HPDE6-E6E7 (cell line): Measurements from ENCODE around the gene ENPP3.

Experiments
- DNase-seq: peaks from one replicate; pipeline ENCODE4 v3.0.0; 2011; ENCODE audit warnings: missing footprints; ENCODE audit errors: extremely low spot score

ENPP3 gene

GRCh38 chr6:131636880-131637792, at the start of gene ENPP3:
Gene ENPP3 (plus strand): TSS chr6:131637302. CDS start chr6:131637385, 83 bp downstream.
- DNase-seq: no peak

- no peak for DNase-seq
Observed at GRCh38 chr6:131587909-131588308, 49.2 kb upstream of the ENPP3 start.

- DNase-seq: no peak
Observed at GRCh38 chr6:131588643-131589042, 48.5 kb upstream of the ENPP3 start.

GRCh38 chr6:131592935-131593334, 44.2 kb upstream of the ENPP3 start:
- no peak for DNase-seq

GRCh38 chr6:131594074-131594473, 43.0 kb upstream of the ENPP3 start:
- DNase-seq: no peak

GRCh38 chr6:131597446-131597845, 39.7 kb upstream of the ENPP3 start:
- no peak for DNase-seq

- DNase-seq: no peak
Observed at GRCh38 chr6:131600716-131601115, 36.4 kb upstream of the ENPP3 start.

- DNase-seq: peak; percentile 3
Observed at GRCh38 chr6:131602781-131603312, 34.3 kb upstream of the ENPP3 start.

- DNase-seq: no peak
Observed at GRCh38 chr6:131613296-131613925, 23.7 kb upstream of the ENPP3 start.

- no peak for DNase-seq
Observed at GRCh38 chr6:131615275-131615674, 21.8 kb upstream of the ENPP3 start.

- peak; percentile 75 for DNase-seq
Observed at GRCh38 chr6:131627724-131628682, 9.1 kb upstream of the ENPP3 start, which contains the start of gene MED23. Gene MED23 (minus strand): TSS chr6:131628242. CDS start chr6:131628049, 193 bp downstream.

- DNase-seq: no peak
Observed at GRCh38 chr6:131628726-131629125, 8.4 kb upstream of the ENPP3 start.

- no peak for DNase-seq
Observed at GRCh38 chr6:131629651-131630050, 7.5 kb upstream of the ENPP3 start.

GRCh38 chr6:131631625-131632289, 5.3 kb upstream of the ENPP3 start:
- DNase-seq: no peak

GRCh38 chr6:131635384-131636340, 1.4 kb upstream of the ENPP3 start:
- no peak for DNase-seq

GRCh38 chr6:131638013-131638412, 911 bp downstream of the ENPP3 start:
- DNase-seq: no peak

- no peak for DNase-seq
Observed at GRCh38 chr6:131640100-131640499, 3.0 kb downstream of the ENPP3 start.

GRCh38 chr6:131640576-131640975, 3.5 kb downstream of the ENPP3 start:
- no peak for DNase-seq

GRCh38 chr6:131641554-131641953, 4.5 kb downstream of the ENPP3 start:
- DNase-seq: no peak

- no peak for DNase-seq
Observed at GRCh38 chr6:131642565-131642964, 5.5 kb downstream of the ENPP3 start.
